Inferior parietal cortex (tissue), 1 donor: ENCODE data around the gene SIAH1.
A peak's percentile ranks its signal among the peaks of the same experiment; 100 is the strongest.
"Not testable (repeated sequence)": the region's sequence is repeated elsewhere in the genome, so short reads cannot be mapped to it uniquely, and the experiment has no call there.

Source experiments
- DNase-seq: peaks from one replicate; pipeline ENCODE4 v3.0.0-alpha.2; 2016; ENCODE audit errors: extremely low spot score

Gene SIAH1, protein sequence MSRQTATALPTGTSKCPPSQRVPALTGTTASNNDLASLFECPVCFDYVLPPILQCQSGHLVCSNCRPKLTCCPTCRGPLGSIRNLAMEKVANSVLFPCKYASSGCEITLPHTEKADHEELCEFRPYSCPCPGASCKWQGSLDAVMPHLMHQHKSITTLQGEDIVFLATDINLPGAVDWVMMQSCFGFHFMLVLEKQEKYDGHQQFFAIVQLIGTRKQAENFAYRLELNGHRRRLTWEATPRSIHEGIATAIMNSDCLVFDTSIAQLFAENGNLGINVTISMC

DNA sequence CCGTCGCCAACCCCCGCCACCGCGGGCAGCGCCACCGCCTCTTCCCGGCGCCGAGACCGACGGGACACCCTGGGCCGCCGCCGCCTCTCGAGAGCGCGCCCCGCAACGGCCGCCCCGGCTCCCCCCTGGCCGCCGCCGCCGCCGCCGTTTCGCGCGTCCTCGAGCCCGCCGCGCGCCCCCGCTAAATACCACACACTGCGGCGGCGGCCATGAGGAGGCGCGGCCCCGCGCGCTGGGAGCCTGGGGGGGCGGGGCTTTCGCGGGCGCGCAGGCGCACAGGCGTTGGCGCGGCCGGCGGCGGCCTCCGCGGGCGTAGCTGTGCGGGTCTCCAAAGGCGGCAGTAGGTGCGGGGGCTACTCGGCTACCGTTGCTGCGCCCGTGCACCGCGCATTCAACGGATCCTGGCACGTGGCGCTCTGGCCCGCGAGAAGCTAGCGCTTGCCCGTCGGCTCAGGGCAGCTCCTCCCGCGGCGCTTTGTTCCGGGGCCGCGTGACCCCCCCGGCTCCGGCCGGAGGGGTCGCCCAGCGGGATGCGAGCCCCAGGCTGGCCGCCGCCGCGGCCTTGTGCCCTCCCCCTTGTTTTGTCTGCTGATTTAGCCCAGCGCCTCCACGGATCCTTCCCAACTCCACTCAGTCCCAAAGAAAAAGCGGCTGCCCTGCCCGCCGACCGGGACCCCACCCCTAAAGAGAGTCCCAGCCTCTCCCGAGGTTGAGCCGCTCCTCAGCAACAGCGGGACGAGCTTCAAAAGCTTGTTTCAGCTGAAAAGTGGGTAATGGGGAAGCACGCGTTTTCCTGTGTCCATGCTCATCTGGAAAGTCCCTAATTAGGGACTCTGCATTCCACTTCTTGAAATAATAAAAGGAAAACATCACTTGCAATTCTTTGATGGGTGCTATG, at the start of gene SIAH1:
Gene SIAH1 (minus strand): TSS at position 161 of the 898 bp plus-strand sequence. CDS start 22,985 bp downstream, outside the sequence.
- DNase-seq: peak; percentile 79

DNA sequence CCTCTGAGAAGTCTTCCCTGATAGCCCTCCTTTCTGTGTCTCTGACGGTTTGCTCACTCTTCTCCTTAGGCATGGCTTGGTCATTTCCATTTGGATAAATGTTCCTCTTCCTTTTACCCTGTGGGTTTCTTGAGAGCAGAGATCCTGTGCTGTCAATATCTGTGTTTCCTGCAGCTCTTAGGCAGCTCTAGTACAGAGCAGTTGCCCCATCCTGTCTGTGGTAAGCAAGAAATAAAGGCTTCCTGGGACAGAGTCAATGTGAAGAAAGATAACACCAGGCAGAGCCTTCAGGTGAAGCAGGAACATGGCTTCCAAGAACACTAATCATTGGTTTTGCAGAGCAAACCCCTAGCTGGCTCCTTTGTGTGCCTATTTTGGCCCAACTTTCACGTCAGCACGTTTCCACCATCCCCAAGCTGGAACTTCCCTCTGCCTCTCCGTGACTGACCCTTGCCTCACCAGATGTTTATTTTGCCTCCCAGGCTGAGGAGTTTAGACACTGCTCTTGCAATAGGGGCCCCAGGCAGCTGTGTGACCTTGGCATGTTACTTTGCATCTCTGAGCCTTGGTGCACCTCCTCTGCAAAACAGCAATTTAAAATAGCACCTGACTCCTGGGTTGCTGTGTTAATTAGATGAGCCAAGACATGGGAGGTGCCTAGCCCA, 49.6 kb upstream of the SIAH1 start:
- DNase-seq: no peak

DNA sequence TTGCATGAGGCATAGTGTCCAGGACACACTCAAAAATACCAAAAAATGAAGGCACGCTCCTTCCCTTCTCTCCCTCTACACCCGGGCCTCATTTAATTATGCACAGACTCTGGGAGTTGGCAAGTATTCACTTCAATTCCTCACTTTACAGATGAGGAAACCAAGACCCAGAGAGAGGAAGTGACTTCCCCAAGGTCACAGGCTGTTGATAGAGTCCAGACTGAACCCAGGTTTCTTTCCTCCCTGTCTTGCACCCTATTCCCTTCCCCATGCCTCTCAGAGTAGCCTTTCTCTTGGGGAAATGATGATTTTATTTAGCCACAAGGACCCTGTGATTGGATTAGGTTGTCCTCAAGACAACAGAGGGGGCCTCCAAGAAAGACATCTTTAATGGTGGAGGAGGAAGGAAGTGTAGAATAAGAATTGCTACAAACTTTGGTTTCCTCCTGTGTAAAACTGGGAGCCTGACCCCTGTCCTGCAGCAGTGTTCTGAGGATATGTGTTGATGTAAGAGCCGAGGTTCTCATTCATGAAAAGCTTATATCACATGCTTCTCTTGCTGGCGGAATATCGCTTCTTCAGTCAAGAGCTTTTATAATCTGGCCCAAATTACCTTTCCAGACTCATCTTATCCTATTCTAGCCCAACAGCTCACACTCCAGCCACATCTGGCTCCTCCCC, 48.8 kb upstream of the SIAH1 start:
- DNase-seq: no peak

DNA sequence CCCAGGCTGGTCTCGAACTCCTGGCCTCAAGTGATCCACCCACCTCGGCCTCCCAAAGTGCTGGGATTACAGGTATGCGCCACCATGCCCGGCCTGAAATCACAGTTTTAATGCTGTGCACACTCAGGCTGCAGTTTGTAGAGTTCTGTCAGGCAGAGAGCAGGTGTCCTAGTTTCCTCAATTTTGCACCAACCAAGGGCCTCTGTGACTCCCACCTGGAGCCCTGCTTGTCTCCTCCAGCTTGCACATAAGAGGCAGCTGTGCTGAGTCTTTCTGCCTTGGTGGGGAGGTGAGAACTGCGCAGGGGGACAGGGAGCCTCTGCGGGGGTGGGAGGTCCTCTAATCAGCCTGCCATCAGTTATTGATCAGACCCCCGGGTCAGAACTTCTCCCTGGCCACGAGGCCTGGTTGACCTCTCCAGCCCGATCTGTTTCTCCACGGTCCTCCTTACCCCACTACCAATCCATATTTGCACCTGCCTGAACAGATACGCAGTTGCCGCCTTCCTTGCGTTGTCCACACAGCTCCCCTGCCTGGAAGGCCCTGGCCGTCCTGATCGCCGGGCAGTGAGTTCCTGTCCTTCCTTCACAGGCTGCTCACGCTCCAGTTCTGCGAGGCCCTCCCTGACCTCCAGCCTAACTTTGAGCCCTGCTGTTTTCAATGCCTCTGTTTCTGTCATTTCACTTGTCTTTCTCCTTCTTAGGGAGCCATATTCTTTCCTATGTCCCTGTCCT, 48.1 kb upstream of the SIAH1 start:
- DNase-seq: no peak

DNA sequence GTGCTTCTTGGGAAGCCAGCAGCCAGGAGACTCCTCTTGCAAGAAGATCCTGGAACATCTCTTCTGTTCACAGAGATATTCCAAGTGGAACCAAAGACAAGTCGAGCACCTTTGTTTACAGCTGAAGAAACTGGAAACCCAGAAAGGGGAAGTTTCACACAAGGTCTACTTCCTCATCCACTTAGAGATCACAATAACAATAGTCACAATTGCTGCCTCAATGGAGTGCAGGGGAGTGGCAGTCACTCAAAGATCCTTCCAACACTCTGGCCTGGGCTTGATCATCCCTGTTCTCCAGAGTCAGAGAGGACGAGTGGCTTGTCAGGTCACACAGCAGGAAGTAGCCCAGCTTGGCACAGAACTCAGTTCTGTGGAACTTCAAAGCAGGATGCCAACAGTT, 46.9 kb upstream of the SIAH1 start:
- DNase-seq: no peak

DNA sequence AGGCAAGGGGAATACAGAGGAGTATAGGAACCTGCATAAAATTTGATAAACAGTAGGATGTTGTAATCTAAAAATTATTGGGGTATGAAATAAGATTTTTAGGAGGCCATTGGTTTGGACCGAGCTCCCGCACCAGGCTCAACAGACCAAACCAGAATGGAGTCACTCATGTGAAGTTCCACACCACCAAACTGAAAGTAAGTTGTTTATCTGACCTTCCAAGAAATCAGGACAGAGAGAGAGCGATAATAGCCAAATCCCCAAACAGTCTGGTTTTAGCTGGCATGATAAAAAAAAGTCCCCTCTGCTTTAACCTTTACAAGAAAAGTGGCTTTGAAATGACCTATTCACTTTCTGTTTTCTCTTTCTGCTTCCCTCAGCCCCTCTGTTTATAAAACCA, 45.7 kb upstream of the SIAH1 start:
- no peak for DNase-seq

DNA sequence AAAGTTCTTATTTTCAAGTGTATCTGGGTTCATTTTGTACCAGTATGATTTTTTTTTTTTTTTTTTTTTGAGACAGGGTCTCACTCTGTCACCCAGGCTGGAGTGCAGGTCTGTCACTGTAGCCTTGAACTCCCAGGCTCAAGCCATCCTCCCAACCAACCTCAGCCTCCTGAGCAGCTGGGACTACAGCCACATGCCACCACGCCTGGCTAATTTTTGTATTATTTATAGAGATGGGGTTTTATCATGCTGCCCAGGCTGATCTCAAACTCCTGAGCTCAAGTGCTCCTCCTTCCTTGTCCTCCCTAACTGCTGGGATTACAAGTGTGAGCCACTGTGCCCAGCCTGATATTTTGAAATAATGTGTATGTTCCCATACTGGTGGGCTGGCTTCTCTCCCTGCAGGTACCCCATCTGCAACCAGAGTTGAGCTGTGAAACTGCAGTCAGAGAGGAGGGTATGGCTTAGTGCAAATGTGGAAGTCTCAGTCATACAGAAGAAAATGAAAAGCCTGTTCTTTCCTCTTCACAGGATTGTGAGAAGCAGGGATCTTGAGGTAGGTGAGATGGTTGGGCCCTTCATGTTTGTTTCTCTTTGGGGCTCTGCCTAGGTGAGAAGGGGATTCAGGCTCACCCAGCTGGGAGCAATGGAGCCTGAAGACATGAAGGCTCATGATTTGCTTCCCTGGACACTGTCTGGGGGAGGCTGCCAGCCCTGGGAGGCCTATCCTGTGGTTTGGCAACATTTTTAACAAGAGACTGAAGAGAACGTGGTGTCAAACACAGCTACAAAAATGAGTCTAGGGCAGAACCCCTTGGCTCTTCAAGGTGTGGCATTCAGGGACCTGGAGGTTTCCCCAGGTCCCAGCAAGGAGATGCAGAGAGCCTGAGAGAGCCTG, 41.3 kb upstream of the SIAH1 start:
- DNase-seq: no peak

DNA sequence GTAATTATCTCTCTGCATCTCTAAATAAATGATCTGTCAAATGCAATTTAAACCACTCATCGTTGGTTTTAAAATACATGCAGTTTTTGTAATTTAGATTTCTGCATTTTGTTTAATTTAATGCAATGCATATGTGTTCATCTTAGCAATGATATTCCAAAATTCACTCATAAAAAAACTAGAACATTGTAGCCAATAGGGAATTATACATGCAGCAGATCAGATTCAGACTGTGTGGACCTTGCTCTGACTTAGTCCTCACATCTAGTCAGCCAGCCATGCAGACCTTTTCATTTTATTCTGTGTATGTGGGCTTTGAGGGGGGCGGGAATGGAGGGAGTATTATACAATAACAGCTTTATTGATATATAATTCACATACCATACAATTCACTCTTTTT, 37.3 kb upstream of the SIAH1 start:
- DNase-seq: no peak

DNA sequence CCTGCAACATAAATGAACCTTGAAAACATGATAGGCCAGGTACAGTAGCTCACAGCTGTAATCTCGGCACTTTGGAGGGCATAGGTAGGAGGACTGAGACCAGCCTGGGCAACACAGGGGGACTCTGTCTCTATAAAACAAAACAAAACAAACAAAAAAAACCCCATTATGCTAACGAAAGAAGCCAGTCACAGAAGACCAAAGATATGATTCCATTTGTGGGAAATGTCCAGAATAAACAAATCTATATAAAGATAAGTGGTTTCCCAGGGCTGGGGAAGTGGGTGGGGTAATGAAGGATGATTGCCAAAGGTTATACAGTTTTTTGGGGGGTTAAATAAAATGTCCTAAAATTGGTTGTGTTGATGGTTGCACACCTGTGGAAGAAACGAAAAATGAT, 36.5 kb upstream of the SIAH1 start:
- no peak for DNase-seq

DNA sequence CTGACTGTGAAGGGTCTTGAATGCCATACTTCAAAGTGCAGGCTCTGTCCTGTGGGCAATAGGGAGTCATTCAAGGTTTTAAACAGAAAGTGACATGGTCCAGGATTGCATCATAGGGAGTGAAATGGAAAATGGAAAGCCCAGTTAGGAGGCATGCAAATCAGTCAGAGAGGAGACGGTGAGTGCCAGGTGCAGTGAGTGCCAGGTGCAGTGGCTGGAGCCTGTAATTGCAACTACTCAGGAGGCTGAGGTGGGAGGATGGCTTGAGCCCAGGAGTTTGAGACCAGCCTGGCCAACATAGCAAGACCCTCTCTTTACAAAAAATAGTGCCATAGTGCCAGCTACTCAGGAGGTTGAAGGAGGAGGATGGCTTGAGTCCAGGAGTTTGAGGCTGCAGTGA, 35.2 kb upstream of the SIAH1 start:
- no peak for DNase-seq

DNA sequence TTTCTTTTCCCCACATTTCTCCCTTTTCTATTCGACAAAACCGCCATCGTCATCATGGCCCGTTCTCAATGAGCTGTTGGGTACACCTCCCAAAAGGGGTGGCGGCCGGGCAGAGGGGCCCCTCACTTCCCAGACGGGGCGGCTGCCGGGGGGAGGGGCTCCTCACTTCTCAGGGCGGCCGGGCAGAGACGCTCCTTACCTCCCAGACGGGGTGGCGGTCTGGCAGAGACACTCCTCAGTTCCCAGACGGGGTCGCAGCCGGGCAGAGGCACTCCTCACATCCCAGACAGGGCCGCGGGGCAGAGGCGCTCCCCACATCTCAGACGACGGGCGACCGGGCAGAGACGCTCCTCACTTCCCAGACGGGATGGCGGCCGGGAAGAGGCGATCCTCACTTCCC, 31.4 kb upstream of the SIAH1 start:
- not testable (repeated sequence) for DNase-seq

DNA sequence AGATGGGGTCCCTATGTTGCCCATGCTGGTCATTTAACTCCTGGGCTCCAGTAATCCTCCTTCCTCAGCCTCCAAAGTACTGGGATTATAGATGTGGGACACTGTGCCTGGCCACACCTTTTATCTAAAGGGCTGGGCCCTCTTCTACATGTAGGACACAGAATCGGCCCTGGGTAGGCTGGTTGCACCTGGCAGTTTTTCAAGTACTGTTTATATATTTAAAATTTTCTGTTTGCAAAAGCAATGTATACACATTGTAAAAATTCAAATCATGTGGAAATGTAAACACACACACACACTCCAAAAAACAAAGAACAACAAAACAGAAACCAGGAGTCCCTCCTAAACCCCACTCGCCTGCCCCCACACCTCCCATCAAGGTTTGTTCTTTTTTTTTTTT, 28.1 kb upstream of the SIAH1 start:
- DNase-seq: no peak

DNA sequence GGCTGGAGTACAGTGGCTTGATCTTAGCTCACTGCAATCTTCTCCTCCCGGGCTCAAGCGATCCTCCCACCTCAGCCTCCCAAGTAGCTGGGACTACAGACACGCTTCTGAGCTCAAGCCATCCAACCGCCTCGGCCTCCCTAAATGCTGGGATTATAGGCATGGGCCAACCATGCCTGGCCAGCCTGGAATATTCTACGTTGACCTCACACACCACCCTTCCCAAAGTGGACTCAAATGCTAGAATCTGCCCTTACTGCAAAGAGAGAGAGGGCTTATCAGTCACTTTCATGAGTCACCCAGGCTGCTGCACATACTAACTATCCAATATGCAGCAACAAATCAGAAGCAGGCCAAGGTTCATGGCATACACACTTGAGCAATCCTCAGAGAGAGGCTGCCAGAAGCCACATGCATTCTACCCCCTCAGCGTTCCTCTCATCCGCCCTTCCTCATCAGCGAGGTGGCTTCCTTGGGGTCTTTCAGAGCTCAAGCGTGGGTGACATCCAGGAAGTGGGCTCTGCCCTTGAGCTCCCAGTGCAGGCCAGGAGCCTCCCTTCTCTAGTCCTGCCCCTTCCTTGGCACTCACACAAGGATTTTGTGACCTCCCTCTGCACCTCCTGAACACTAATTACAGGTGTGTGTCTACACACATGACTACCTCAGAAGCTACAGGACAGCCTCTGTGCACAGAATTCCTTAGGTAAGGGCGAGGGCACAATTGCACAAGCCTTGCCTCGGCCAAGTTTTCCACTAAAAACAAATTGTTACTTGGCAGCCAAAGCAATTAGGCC, 24.8 kb upstream of the SIAH1 start:
- DNase-seq: no peak

DNA sequence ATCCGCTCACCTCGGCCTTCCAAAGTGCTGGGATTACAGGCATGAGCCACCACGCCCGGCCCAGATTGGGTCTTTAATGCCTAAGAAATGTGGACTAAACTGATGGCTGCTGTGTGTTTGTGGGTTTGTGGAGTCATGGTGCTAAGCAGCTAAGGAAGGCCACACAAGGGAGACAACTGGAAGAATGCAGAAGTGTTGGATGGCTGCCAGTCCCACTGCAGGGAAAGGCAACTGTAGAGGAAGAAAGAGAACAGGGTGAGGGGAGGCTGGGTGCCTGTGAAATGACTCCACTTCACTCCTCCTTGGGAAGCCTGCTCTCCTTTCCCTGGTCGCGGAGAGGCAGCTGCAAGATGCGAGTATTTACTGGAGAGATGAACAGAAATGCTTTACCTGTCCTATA, 23.5 kb upstream of the SIAH1 start:
- no peak for DNase-seq

DNA sequence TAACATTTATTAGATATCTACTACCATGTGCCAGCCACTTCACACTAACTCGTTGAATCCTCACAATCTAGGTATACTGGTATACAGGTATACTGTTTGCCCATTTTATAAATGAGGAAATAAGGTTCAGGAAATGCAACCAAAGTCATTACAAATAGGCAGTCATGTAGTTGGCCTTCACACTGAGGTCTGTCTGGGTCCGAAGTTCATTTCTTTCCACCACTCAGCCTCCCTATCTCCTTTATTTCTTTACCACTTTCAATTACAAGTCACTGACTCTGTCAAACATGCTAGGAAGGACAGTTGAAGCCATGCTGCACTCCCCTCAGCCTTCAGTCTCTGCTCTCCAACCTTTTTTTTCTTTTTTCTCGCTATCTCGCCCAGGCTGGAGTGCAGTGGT, 20.7 kb upstream of the SIAH1 start:
- no peak for DNase-seq

DNA sequence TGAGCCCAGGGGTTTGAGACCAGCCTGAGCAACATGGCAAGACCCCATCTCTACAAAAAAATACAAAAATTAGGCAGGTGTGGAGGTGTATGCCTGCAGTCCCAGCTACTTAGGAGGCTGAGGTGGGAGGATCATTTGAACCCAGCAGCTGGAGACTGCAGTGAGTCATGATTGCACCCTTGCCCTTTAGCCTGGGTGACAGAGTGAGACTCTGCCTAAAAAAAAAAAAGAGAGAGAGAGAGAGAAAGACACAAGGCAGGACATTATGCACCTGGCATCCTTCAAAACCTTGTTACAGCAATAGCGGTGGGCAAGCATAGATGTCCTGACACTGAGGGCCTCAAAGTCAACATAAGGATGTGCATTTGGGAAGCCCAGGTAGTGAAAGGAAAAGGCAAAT, 19.9 kb upstream of the SIAH1 start:
- no peak for DNase-seq

DNA sequence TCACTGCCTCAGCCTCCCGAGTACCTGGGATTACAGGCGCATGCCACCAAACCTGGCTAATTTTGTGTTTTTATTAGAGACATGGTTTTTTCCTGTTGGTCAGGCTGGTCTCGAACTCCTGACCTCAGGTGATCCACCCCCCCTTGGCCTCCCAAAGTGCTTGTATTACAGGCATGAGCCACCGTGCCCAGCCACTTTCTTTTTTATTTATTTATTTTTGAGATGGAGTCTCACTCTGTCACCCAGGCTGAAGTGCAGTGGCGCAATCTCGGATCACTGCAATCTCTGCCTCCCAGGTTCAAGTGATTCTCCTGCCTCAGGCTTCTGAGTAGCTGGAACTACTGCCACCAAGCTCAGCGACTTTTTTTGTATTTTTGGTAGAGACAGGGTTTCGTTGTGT, 17.3 kb upstream of the SIAH1 start:
- DNase-seq: not testable (repeated sequence)

DNA sequence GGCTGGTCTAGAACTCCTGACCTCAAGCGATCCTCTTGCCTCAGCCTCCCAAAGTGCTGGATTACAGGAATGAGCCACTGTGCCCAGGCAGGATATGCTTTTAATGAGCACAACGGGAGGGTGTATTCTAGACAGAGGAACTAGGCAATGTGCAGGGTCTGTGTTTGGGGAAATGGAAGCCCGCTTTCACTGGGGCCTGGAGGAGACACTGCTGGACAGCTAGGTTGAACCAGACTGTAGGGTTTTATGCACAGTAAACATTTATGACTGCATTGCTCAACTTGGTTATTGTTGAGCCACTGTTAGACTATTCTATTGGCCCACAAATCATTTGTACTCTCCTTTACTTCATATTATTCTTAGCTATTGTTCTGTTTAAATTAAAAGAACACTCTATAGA, 10.2 kb upstream of the SIAH1 start:
- DNase-seq: no peak

DNA sequence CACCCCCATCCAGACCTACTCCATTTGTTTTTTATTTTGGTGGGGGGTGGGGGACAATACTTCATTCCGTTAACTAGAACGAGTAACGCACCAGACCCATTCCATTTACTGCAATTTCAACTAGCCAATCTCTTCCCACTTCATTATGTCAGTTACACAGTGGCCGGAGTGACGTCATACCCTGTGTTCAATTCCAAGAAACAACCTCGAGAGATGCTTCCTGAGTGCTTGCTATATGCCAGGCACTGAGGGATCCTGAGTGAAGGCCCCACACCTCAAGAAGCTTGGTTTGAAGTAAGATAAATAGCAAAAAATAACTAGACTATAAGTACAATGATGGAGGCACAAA, 9.1 kb upstream of the SIAH1 start:
- no peak for DNase-seq
